Gastroesophageal sphincter (tissue), 4 donors: Measurements from ENCODE around the gene CHST15. TPM values are rescaled to one million over a fixed set of nuclear protein-coding genes. Genes with fewer than 3 reads are reported as not detected.

Experiments
- ATAC-seq: fragments of 150-250 bp; one replicate; pipeline ENCODE4 v1.9.1; 2016; ENCODE audit warnings: mild to moderate bottlenecking, moderate library complexity
- H3K27ac ChIP-seq, 4 donors: fragments of 200-600 bp; sonication (generic) in 3 of 4; 1 replicate in 3 of 4; 2 replicates in 1 of 4; pipeline ENCODE4 v1.5.1; 2016 to 2019
- H3K27me3 ChIP-seq: fragments of 200-600 bp; sonication (generic); one replicate; pipeline ENCODE4 v1.5.1; 2019
- H3K36me3 ChIP-seq, 2 donors: fragments of 200-600 bp; sonication (generic); one replicate each; pipeline ENCODE4 v1.5.1; 2019; ENCODE audit warnings: control low read depth in 1 of 2
- H3K4me1 ChIP-seq, 3 donors: fragments of 200-600 bp; sonication (generic); 1 replicate in 2 of 3; 2 replicates in 1 of 3; pipeline ENCODE4 v1.5.1; 2016 to 2019; ENCODE audit warnings: control low read depth in 2 of 3
- H3K4me3 ChIP-seq, 2 donors: fragments of 200-600 bp; sonication (generic); one replicate each; pipeline ENCODE4 v1.5.1; 2019; ENCODE audit warnings: mild to moderate bottlenecking in 1 of 2, moderate library complexity in 1 of 2
- H3K9me3 ChIP-seq, 3 donors: fragments of 200-600 bp; sonication (generic); one replicate each; pipeline ENCODE4 v1.5.1; 2017 to 2019; ENCODE audit warnings: control low read depth in 2 of 3
- EP300 ChIP-seq: sonication (generic); formaldehyde crosslinking; IDR thresholded peaks from one replicate; pipeline ENCODE4 v1.6.1; 2017; ENCODE audit warnings: antibody characterized with exemption, mild to moderate bottlenecking
- POLR2A ChIP-seq, 2 donors: fragments of 450-650 bp; IDR thresholded peaks; one replicate each; pipeline ENCODE4 v1.6.1; 2017; ENCODE audit warnings: antibody characterized with exemption in 2 of 2, mild to moderate bottlenecking in 2 of 2, moderate library complexity in 1 of 2
- POLR2AphosphoS5 ChIP-seq: sonication (generic); formaldehyde crosslinking; IDR thresholded peaks from one replicate; pipeline ENCODE4 v1.6.1; 2017; ENCODE audit warnings: antibody characterized with exemption
- WGBS, 2 donors: methylation state at CpG; one replicate each; pipeline ENCODE4 v1.1.5; 2018; ENCODE audit warnings: low coverage in 1 of 2; 5-methylcytosine and 5-hydroxymethylcytosine counted together
- total RNA-seq, 4 donors: library from RNA; depleted of rRNA; stranded (reverse); fragments of >200 nt; gene quantifications; one replicate each; pipeline ENCODE4 v1.1.0, GENCODE V29; 2016
- TF ChIP-seq, protein P1 (sequence below), 4 experiments: fragments of 200-600 bp in 2 of 4; fragments of 450-650 bp in 2 of 4; sonication (generic) in 1 of 4; IDR thresholded peaks; one replicate each; pipeline ENCODE4 v1.5.1; 2017 to 2019; ENCODE audit warnings: antibody characterized with exemption in 4 of 4, mild to moderate bottlenecking in 2 of 4, moderate library complexity in 2 of 4

CHST15 gene
- total RNA-seq, 4 donors from 2014 or later = 63.5 to 87.5 (median 74.3) TPM

DNA sequence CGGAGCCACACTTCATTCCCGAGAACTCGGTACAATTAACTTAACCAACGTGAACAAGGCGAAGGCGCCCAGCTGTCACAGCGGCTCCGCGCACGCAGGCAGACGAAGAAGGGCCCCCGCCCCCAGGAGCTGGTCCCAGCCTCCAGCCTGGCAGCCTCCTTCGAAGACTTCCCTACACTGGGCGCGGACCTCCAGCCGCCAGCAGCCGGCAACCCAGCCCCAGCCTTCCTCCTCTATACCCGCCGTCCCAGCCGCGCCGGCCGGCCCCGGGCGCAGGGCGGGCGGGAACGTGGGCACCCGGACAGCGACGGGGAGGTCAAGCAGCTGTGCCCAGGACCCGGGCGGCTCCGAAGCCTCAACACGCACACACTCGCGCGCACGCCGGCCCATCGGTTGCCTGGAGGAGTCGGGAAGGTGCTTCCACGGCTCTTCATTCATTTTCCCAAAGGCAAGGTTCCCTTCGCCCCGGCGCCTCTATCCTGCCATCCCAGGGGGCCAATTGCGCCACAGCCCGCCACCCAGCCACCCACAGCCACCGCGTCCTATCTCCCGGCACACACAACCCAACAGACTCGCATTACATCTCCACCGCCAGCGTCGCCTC lies 1.6 kb downstream of the CHST15 start:
- Histone ChIP-seq H3K4me1 (peaks cover 2 to 84% (median 44%) of the 10 kb centered on the region in 3 donors), H3K27ac (peak overlapping the region; percentile 76 to 97 (median 96)), H3K27me3 (no peaks in the 10 kb centered on the region), H3K4me3 (peak overlapping the region; percentile 54 to 89), H3K9me3 (no peaks in the 10 kb centered on the region), H3K36me3 (no peaks in the 10 kb centered on the region)
- WGBS, 2 donors = 0% methylated on average over 3 of the region's 55 CpGs; no CpG with 5 or more reads in 1 of the 2 donors
- peak; percentile 27 for TF ChIP-seq POLR2AphosphoS5
- no peak for TF ChIP-seq EP300
- TF ChIP-seq POLR2A (IDR thresholded peaks at IDR 0.05) = peak; percentile 11 to 20
- TF ChIP-seq, protein P1, sequence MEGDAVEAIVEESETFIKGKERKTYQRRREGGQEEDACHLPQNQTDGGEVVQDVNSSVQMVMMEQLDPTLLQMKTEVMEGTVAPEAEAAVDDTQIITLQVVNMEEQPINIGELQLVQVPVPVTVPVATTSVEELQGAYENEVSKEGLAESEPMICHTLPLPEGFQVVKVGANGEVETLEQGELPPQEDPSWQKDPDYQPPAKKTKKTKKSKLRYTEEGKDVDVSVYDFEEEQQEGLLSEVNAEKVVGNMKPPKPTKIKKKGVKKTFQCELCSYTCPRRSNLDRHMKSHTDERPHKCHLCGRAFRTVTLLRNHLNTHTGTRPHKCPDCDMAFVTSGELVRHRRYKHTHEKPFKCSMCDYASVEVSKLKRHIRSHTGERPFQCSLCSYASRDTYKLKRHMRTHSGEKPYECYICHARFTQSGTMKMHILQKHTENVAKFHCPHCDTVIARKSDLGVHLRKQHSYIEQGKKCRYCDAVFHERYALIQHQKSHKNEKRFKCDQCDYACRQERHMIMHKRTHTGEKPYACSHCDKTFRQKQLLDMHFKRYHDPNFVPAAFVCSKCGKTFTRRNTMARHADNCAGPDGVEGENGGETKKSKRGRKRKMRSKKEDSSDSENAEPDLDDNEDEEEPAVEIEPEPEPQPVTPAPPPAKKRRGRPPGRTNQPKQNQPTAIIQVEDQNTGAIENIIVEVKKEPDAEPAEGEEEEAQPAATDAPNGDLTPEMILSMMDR (IDR thresholded peaks at IDR 0.05) = no peak
- ATAC-seq = peak; percentile 26

DNA sequence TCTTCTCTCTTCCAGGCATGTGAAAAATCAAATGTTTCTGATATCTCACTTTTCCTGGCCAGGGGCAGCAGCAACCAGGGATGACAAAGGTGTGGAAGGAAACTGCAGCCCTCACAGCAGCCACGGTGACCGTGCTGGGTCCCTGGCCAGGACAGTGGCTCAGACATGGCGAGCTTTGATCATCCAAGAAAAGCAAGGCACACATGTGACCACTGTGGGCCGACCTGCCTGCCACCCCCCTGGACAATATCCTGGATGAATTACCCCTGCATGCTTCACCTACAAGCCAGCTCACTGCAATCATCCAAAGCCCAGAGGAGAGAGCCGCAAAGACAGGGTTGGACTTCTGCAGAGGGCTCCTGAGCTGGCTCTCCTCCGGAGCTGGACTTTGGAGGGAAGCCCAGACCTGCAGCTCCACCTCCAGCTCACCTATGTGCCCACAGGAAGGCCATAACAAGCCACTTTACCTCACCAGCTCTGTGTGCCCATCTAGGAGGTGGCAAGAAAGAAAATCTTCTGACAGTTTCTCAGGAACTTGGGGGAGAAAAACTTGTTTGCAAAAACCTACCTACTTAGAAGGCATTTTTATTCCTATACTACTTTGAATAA lies 2.7 kb downstream of the CHST15 start:
- TF ChIP-seq EP300 = no peak
- no peak for TF ChIP-seq POLR2A (IDR thresholded peaks at IDR 0.05)
- TF ChIP-seq POLR2AphosphoS5 = no peak
- TF ChIP-seq, protein P1 (IDR thresholded peaks at IDR 0.05) = no peak
- Histone ChIP-seq H3K27ac (peak overlapping the region in 3 of 4 donors; percentile 96 to 97 (median 97)), H3K9me3 (no peaks in the 10 kb centered on the region), H3K27me3 (no peaks in the 10 kb centered on the region), H3K36me3 (no peaks in the 10 kb centered on the region), H3K4me3 (peak overlapping the region; percentile 54 to 89), H3K4me1 (peaks cover 2 to 89% (median 52%) of the 10 kb centered on the region in 3 donors)
- WGBS, 2 donors = 40% methylated on average over 2 of the region's 6 CpGs; no CpG with 5 or more reads in 1 of the 2 donors
- no peak for ATAC-seq

DNA sequence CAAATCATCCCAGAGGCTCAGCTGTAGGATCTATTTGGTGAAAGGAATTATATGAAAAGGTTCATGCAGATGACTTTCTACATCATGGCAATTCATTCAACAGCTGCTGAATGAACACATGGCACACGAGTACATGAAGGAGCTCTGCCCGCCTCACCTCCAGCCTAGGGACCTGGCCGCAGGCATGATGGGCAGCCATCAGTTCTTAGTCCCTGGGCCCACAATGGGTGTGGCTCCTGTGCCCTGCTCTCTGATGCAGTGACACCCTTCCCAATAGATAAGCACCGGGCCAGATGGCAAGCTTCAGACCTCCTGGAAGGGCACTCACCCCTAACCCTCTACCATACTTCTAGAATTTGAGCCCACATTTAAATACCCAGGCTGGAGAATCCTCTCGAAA lies 3.5 kb downstream of the CHST15 start:
- Histone ChIP-seq H3K27ac (peak overlapping the region in 3 of 4 donors; percentile 96 to 97 (median 97)), H3K4me1 (peaks cover 2 to 89% (median 51%) of the 10 kb centered on the region in 3 donors), H3K36me3 (no peaks in the 10 kb centered on the region), H3K27me3 (no peaks in the 10 kb centered on the region), H3K4me3 (peak overlapping the region in 1 of 2 donors; percentile 89), H3K9me3 (no peaks in the 10 kb centered on the region)
- no peak for TF ChIP-seq POLR2AphosphoS5
- ATAC-seq = no peak
- whole genome bisulfite sequencing, 2 donors = 87% methylated on average over 3 of the region's 5 CpGs; no CpG with 5 or more reads in 1 of the 2 donors

DNA sequence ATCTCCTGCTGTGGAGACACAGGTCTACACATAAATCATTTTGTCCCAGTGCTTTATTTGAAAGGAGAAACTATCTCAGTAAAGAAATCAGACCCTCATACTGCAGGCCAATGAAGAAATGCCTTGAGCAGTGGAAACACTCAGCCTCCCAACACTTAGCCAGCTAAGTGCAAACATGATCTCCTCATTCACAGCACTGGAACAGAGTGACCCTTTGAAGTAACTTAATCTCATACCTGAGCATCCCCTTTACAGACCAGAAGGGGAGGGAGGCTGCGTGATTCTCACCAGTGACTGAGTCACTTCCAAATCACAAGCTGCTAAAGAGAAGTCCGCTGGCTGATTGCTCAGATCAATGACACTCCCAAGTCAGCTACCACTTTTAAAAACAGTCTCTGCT lies 4.5 kb downstream of the CHST15 start:
- peaks cover 2 to 89% (median 43%) of the 10 kb centered on the region in 3 donors for H3K4me1 ChIP-seq

More for the DNA sequence above, 4.5 kb downstream of the CHST15 start:
- Histone ChIP-seq H3K36me3 (no peaks in the 10 kb centered on the region), H3K27ac (peak overlapping the region in 3 of 4 donors; percentile 96 to 97 (median 97)), H3K9me3 (no peaks in the 10 kb centered on the region), H3K27me3 (no peaks in the 10 kb centered on the region), H3K4me3 (no peak overlapping the region)
- no peak for ATAC-seq
- TF ChIP-seq POLR2A (IDR thresholded peaks at IDR 0.05) = no peak
- TF ChIP-seq, protein P1 (IDR thresholded peaks at IDR 0.05) = no peak
- TF ChIP-seq EP300 = no peak
- no peak for TF ChIP-seq POLR2AphosphoS5
- WGBS, 2 donors = 43% methylated on average over 2 of the region's 2 CpGs; no CpG with 5 or more reads in 1 of the 2 donors
